Kidney tubule cell (primary cell): Measurements from ENCODE around the gene RPL13.
"Not testable (repeated sequence)": the region's sequence is repeated elsewhere in the genome, so short reads cannot be mapped to it uniquely, and the experiment has no call there.

Experiments
- DNase-seq: peaks from one replicate; pipeline ENCODE4 v3.0.0-alpha.2; 2018; ENCODE audit warnings: low spot score

RPL13 gene

DNA sequence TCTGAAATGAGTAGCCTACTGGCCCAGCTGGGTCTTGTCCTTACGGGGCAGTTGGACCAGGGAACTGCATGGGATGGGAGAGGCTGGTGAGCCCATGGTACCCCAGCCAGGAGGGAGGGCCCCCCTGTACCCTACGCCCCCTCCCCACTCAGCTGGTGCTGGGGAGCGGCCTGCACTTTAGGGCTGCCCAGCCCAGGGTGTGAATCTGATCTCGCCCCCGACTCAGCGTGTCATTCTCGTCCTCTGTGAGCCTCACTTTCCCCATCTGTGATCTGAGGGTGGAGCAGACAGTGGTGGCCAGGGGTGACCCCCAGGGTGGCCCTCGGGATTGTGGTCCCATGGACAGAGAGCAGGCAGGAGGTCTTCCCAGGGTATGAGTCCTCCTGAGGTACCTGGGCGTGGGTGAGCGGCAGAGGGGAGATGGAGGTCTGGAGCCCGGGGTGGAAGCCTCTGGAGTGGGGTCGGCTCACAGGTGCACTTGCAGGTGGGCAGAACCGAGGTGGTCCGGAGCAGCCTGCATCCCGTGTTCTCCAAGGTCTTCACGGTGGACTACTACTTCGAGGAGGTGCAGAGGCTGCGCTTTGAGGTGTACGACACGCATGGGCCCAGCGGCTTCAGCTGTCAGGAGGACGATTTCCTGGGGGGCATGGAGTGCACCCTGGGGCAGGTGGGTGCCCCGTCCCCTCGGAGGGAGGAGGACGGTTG, 16.7 kb downstream of the RPL13 start:
- no peak for DNase-seq

DNA sequence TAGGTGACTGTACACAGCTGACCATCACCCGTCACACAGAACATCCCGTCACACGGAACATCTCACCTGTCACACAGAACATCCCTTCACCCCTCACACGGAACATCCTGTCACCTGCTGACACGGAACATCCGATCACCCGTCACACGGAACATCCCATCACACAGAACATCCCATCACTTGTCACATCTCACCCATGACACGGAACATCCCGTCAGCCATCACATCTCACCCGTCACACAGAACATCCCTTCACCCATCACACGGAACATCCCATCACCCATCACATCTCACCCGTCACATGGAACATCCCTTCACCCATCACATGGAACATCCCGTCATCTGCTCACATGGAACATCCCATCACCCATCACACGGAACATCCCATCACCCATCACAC, 18.9 kb downstream of the RPL13 start:
- no peak for DNase-seq

DNA sequence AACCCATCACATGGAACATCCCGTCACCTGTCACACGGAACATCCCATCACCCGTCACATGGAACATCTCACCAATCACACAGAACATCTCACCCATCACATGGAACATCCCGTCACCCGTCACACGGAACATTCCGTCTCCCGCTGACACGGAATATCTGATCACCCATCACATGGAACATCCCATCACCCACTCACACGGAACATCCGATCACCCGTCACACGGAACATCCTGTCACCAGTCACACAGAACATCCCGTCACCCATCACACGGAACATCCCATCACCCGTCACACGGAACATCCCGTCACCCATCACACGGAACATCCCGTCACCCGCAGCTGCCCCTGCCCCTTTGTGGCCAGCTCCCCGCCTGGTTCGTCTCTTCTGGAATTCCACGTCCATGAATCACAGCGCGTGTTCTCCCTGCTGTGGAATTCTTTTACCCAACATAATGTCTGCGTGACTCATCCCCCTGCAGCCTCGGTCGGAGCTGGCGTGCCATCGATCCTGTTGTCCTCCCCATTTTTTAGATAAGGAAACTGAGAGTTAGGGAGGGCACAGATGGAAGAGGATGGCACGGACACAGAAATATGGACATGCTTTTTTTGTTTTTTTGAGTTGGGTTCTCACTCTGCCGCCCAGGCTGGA, 20.7 kb downstream of the RPL13 start:
- peak; percentile 97 for DNase-seq

DNA sequence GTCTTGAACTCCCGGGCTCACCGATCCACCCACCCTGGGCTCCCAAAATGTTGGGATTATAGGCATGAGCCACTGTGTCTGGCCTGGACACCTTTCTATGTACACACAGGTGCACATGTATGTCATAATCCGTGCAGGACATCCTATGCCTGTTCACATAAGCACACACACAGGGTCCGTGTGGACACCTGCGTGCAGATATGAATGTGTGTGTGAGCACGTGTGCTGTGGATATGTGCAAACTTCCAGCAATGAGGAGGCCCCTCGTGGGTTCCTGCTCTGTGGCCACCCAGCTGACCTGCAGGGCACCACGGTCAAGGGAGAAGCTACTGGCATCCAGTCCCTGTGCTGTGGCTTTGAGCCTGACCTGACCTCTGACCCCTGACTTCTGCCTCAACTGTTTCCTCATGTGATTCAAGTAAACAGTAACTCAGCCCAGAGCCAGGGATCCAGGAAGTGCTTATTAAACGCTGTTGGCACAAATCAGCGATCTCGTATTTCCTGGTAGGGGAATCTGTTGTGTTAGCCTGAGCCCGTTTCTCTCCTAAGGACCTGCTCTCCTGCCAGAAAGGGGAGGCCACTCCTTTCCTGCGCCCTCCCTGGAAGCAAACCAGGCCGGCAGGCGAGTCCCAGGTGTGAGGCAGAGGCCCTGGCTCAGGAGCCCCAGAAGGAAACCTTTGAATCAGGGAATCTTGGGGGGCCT, 21.5 kb downstream of the RPL13 start:
- DNase-seq: peak; percentile 84

DNA sequence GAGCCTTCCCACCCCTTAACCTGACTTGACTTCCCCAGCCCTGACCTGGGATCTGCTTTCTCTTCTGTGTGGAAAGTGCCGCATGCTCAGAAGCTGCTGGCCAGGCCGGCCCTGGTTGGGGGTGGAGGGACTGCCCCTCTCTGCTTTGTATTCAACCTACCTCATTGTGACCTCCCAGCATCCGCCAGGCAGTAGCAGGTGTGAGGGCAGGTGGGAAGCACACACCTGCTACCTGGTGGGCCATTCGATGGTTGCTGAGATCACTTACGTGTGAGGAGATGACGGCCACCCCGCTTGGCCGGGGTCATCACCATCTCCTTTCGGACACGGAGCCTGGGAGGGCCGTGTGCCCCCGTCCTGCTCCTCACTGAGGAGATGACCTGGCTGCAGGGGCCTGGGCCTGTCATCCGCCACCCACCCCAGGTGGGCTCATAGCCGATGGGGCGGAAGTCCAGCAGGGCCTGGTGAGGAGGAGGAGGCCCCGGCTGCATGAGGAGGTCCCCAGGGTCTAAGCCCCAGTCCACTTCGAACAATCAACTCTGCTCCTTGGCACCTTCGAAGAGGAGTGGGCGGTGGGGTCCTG, 22.2 kb downstream of the RPL13 start:
- no peak for DNase-seq

DNA sequence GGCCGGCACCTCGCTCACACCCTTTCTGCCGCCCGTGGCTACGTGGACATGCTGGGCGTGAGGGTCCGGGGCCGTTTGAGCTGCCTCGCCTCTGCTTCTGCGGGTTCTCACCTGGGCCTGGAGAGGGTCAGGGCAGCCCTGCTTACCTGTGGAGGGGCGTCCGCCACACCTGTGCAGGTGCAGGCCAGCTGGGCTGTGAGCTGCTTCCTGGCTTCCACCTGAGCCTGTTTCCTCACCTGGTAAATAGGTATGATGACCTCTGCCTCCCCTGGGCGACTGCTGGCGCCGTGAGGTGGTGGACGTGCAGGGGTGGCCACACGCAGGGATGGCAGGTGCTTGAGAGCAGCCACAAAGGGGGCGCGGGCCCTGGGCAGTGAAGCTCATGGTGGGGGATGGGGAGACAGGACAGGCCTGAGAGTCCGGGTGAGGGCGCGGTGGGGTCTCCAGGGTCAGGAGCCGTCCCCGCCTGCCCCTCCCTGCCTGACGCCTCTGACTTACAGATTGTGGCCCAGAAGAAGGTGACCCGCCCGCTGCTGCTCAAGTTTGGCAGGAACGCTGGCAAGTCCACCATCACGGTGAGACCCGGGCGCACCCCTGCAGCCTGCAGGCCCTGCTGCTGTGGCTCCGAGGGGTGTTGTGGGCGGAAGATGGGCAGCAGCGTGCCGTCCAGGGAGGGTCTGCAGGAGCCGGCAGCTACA, 22.9 kb downstream of the RPL13 start:
- DNase-seq: no peak

DNA sequence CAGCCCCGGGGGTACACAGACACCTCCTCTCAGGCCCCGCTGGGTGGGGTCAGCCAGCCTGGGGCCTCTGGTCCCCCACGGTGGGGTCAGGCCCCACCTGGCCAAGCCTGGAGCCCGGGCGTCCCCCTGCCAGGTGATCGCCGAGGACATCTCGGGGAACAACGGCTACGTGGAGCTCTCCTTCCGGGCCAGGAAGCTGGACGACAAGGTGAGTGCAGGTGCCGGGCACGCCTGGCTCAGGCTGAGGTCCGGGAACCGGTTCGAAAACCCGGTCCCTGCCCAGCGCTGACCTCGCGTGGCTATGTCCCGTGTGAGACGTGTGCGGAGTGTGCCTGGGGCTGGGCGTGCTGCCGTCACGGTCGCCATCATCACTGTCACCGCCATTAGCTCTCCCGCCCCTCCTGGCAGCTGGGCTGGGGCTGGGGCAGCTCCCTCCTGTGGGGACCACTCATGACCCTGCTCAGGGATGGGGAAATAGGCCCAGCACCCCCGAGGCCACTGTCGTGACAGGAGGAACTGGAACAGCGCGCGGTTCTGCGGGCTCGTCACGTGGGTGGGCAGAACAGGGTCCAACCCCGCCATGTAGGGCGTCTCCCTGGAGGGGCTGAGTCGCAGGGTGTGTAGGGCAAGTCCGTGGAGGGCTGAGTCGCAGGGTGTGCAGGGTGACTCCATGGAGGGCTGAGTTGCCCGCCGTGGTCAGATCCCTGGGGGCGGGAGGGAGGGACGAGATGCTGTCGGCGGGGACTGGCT, 23.6 kb downstream of the RPL13 start:
- no peak for DNase-seq

DNA sequence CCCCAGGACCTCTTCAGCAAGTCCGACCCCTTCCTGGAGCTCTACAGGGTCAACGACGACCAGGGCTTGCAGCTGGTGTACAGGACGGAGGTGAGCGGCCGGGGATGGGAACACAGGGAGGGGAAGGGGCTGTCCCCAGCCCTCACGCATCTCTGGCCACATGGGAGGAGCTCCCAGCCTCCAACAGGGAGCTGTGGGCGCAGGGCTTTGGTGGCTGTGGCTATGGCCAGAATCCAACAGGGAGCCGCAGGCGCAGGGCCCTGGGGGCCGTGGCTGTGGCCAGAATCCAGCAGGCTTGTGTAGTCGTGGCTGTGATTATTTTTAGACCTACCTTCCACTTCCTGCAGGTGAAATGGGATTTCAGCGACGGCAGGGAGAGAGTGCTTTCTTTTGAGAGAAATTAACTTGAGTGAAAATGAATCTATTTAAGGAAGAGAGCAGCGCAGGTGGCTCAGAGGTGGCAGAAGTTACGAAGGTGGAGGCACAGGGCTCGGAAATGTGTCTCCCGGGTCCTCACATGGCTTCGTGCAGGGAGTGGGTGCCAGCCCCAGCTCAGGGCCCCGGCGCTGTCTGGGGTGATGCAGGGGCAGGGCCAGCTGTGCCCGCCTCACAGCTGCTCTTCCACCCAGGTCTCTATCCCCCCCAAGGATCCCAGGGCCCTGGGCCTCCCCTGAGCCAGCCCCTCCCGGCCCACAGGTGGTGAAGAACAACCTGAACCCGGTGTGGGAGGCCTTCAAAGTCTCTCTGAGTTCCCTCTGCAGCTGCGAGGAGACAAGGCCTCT, 24.5 kb downstream of the RPL13 start:
- no peak for DNase-seq

DNA sequence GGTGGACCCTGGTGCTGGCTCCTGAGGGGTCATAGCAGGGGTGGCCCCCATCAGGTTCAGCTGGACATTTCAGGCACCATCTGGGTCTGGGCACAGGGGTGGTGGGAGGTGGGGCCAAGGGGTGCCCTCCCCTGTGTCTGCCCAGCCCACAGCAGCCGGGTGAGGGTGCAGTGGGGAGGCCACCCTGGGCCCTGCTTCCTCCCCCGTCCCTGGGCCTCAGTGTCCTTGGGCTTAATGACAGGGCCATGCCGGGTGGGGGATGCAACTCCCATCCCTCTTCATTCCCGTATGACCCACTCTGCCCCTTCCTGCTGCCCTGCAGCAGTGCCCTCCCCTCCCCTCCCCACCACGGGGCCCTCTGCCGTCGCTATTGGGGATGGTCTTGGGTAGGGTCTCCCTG, 25.7 kb downstream of the RPL13 start:
- DNase-seq: no peak

DNA sequence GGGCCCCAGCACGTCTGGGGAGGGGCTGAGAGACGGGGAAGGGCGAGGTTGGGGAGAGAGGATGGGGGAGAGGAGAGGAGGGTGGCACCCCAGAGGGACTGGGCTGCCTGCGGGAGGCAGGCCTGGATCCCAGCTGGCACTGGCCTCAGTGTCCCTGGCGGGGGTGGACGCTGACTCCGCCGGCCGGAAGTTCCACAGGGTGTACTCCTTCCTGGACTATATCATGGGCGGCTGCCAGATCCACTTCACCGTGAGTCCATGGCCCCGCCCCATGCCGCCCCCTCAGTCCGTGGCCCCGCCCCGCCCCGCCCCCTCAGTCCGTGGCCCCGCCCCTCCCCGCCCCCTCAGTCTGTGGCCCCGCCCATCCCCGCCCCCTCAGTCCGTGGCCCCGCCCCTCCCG, 26.4 kb downstream of the RPL13 start:
- DNase-seq: no peak

DNA sequence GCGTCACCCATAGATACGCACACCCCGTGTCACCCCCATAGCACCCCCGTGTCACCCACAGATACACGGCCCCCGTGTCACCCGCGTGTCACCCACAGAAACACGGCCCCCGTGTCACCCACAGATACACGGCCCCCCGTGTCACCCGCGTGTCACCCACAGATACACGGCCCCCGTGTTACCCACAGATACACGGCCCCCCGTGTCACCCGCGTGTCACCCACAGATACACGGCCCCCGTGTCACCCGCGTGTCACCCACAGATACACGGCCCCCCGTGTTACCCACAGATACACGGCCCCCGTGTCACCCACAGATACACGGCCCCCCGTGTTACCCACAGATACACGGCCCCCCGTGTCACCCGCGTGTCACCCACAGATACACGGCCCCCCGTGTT, 27.2 kb downstream of the RPL13 start:
- not testable (repeated sequence) for DNase-seq

DNA sequence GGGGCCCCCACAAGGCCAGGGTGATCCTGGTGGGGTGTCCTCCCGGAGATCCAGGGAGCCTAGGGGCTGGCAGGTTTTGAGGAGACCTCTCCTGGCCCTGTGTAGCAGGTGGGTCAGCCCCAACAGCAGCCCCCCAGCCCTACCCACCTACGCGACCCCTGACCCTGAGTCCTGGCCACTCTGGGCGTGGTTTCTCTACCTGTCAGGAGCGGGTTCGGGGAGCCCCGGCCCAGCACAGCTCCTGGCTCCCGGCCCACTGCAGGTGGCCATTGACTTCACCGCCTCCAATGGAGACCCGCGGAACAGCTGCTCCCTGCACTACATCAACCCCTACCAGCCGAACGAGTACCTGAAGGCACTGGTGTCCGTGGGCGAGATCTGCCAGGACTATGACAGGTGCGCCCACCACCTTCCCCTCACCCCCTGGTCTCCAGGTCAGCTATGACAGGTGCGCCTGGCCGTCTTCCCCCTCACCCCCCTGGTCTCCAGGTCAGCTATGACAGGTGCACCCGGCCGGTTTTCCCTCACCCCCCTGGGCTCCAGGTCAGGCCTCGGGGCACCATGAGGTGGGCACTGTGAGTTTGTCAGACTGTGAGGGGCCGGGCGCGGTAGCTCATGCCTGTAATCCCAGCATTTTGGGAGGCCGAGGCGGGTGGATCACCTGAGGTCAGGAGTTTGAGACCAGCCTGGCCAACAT, 28.1 kb downstream of the RPL13 start:
- DNase-seq: no peak

DNA sequence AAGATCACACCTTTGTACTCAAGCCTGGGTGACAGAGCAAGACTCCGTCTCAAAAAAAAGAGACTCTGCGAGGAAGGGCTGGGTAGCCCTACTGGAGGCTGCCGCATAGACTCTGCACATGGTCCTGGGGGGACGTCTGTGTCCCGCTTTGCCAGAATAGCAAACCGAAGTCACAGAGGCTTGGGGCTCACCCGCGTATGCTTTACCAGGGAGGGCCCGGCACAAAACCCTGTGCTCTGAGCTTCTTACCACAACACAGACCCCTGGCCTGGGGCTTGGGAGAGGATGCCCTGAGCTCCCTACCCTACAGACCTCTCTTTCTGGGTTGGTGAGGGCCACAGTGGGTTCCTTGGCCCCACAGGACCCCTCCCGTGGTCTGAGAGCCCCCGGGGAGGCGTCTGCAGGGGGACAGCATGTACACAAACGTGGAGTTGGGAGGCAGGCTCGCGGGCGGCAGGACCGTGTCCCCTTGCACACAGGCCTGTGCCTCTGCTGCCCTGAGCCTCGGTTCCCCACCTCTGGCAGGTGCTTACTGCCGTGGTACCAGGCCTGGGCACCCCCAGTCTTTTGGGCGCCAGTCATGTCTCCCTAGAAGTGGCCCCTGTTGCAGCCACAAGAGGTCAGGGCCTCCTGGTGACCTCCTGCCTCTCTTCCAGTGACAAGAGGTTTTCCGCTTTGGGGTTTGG, 28.9 kb downstream of the RPL13 start:
- DNase-seq: no peak

DNA sequence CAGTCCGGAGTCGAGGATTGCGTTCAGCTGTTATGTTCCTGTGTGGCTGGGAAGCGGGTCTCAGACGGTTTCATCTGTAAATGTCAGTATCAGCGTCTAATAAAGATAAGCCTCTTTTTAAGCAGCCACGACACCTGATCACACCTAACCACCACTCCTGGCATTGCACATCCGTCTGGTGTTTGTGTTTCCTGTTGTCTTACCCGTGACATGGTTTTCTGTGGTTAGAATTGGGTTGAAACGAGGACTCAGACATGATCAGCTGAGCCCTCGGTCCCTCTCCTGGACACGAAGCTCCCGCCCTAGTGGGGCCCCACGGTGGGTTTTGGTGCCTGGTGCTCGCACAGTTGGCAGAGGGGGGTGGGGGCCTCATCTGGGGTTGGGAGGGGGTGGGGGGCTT, 33.4 kb downstream of the RPL13 start:
- DNase-seq: no peak

DNA sequence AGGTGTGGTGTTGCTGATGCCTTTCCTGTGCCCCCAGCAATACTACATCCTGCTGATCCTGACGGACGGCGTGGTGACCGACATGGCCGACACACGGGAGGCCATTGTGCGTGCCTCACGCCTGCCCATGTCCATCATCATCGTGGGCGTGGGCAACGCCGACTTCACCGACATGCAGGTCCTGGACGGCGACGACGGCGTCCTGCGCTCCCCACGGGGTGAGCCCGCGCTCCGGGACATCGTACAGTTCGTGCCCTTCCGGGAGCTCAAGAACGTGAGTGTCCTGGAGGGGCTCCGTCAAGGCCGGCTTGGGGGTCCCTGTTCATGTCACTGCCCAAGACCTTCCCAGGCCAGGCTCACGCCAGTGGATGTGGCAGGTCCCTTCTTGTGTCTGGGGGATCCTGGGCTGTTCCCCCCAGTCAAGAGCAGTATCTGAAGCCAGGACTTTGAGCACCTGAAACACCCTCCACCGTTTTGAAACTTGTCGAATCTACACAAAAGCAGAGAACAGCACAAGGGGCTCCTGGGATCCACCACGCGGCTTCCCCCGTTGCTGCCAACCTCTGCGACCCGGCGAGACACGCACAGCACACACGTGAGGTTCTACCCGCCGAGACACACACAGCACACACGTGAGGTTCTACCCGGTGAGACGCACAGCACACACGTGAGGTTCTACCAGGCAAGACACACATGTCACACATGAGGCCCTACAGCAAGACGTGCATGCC, 35.0 kb downstream of the RPL13 start:
- no peak for DNase-seq

DNA sequence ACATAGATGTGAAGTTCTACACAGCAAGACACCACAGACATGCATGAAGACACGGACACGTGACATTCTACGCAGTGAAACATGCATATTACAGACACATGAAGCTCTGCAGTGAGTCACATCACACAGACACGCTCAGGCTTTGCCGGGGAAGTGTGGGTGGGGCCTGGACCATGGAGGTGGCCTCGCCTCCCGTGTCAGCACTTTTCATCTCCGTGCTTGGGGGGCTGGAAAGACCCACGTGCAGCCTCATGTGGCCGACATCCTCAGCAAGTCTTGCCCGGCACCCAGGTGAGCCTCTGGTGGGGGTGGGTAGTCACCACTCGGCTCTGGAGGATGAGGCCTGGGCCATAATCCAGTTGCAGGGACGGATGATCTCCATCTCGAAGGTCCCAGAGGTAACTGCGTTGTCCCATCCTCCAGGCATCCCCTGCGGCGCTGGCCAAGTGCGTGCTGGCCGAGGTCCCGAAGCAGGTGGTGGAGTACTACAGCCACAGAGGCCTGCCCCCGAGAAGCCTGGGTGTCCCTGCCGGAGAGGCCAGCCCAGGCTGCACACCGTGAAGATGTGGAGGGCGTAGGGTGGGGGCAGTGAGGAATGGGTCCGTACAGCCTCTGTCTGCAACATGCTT, 35.7 kb downstream of the RPL13 start:
- DNase-seq: no peak

DNA sequence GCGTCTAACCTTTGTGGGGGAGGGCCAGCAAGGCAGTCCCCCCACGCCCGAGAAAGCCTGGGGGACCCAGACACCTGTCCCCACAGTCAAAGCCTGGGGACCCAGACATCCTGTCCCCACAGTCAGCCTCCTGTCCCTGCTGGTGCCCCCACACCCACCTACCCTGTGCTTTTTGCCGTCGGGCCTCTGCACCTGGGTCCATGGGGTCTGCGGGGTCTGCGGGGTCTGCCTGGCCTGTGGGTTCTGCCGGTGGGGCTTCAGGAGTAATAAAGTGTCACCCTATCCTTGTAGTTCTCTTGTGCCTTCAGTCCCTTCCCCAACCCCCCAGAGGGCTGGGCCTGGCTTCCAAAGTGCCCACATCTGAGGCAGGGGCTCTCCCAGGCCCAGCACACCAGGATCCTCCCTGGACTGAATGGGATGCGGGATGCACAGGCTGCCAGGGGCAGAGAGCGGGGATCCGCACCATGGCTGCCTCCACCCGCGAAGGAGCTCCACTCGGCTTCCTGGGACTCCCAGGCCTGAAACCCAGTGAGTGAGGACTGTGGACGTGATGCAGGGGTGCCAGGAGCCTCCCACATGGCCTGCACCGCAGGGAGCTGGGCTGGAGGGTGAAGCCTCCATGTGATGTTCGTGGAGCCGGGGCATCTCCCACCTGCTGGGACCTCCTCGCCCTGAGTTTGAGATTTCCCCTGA, 36.6 kb downstream of the RPL13 start:
- no peak for DNase-seq

DNA sequence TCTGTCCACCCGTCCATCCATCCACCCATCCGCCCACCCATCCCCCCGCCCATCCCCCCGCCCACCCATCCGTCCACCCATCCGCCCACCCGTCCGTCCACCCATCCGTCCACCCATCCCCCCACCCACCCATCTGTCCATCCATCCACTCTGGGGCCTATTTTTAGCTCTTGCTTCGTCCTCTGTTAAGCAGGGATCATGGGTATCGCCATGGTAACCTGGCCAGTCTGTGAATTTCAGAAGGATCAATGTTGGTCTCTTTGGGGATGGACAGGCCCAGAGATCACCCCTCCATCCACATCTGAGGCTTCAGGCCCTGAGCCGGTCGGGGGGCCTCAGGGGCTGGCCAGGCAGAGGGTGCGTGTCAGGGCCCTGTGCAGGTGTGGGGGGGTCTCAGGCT, 37.7 kb downstream of the RPL13 start:
- peak; percentile 37 for DNase-seq
